Skeletal muscle satellite cell (primary cell): ENCODE measurements around the gene GSK3B.
A peak's percentile ranks its signal among the peaks of the same experiment; 100 is the strongest.
"Not testable (repeated sequence)": the region's sequence is repeated elsewhere in the genome, so short reads cannot be mapped to it uniquely, and the experiment has no call there.

Source experiments
- H3K27me3 ChIP-seq: 2 replicates; pipeline ENCODE4 v1.7.0; 2013; ENCODE audit warnings: low read length; ENCODE audit not compliant: control insufficient read depth, insufficient read depth
- H3K36me3 ChIP-seq: 2 replicates; pipeline ENCODE4 v1.7.0; 2013; ENCODE audit warnings: mild to moderate bottlenecking, control low read depth, low read length; ENCODE audit not compliant: insufficient read depth
- H3K4me1 ChIP-seq: 2 replicates; pipeline ENCODE4 v1.7.0; 2013; ENCODE audit warnings: low read length; ENCODE audit not compliant: control insufficient read depth, insufficient read depth
- H3K4me2 ChIP-seq: 2 replicates; pipeline ENCODE4 v1.7.0; 2013; ENCODE audit warnings: mild to moderate bottlenecking, low read length
- H3K4me3 ChIP-seq: 2 replicates; pipeline ENCODE4 v1.7.0; 2013; ENCODE audit warnings: low read length
- H3K9ac ChIP-seq: 2 replicates; pipeline ENCODE4 v1.7.0; 2013; ENCODE audit warnings: mild to moderate bottlenecking, low read depth, low read length, moderate library complexity
- H3K9me3 ChIP-seq: replicated peaks from 2 replicates; pipeline ENCODE4 v1.7.0; 2013; ENCODE audit warnings: mild to moderate bottlenecking, control low read depth, low read length

The GSK3B gene

GRCh38 chr3:119891944-119892721, 202.1 kb downstream of the GSK3B start:
- Histone ChIP-seq H3K27me3 (no peaks in the 10 kb centered on the region), H3K4me2 (peak overlapping the region; percentile 58), H3K4me1 (no peaks in the 10 kb centered on the region), H3K9ac (peak overlapping the region; percentile 14), H3K36me3 (peaks cover 18% of the 10 kb centered on the region), H3K4me3 (no peak overlapping the region), H3K9me3 (no peaks in the 10 kb centered on the region)

- not testable (repeated sequence) for H3K9ac ChIP-seq, H3K27me3 ChIP-seq, H3K4me1 ChIP-seq, H3K4me2 ChIP-seq, H3K4me3 ChIP-seq, H3K9me3 ChIP-seq
- H3K36me3 ChIP-seq, result peaks cover 13% of the 10 kb centered on the region
Observed at GRCh38 chr3:119888681-119889080, 205.6 kb downstream of the GSK3B start.

- H3K9me3 ChIP-seq, result no peaks in the 10 kb centered on the region
- H3K4me2 ChIP-seq, result no peak overlapping the region
- peaks cover 4% of the 10 kb centered on the region for H3K4me1 ChIP-seq
- H3K27me3 ChIP-seq, result no peaks in the 10 kb centered on the region
- no peak overlapping the region for H3K9ac ChIP-seq
- H3K4me3 ChIP-seq, result no peak overlapping the region
- peaks cover 13% of the 10 kb centered on the region for H3K36me3 ChIP-seq
Observed at GRCh38 chr3:119885746-119886530, 208.3 kb downstream of the GSK3B start.

- Histone ChIP-seq H3K9ac (no peak overlapping the region), H3K27me3 (no peaks in the 10 kb centered on the region), H3K4me2 (no peak overlapping the region), H3K36me3 (peaks cover 9% of the 10 kb centered on the region), H3K9me3 (no peaks in the 10 kb centered on the region), H3K4me1 (peaks cover 4% of the 10 kb centered on the region), H3K4me3 (no peak overlapping the region)
Observed at GRCh38 chr3:119884161-119884557, 210.1 kb downstream of the GSK3B start.

- no peak overlapping the region for H3K4me3 ChIP-seq
- H3K9me3 ChIP-seq, result no peaks in the 10 kb centered on the region
- H3K4me2 ChIP-seq, result no peak overlapping the region
- H3K9ac ChIP-seq, result no peak overlapping the region
- peaks cover 4% of the 10 kb centered on the region for H3K36me3 ChIP-seq
- H3K4me1 ChIP-seq, result peaks cover 4% of the 10 kb centered on the region
- no peaks in the 10 kb centered on the region for H3K27me3 ChIP-seq
Observed at GRCh38 chr3:119883461-119884160, 210.6 kb downstream of the GSK3B start.

- H3K36me3 ChIP-seq, result peaks cover 12% of the 10 kb centered on the region
Observed at GRCh38 chr3:119880966-119881365, 213.3 kb downstream of the GSK3B start.

GRCh38 chr3:119873646-119874045, 220.6 kb downstream of the GSK3B start:
- Histone ChIP-seq H3K4me1 (no peaks in the 10 kb centered on the region), H3K9me3 (no peaks in the 10 kb centered on the region), H3K4me3 (no peak overlapping the region), H3K4me2 (no peak overlapping the region), H3K27me3 (no peaks in the 10 kb centered on the region), H3K36me3 (peaks cover 13% of the 10 kb centered on the region), H3K9ac (no peak overlapping the region)

More at GRCh38 chr3:119880966-119881365, 213.3 kb downstream of the GSK3B start:
- Histone ChIP-seq H3K9ac (no peak overlapping the region), H3K4me1 (no peaks in the 10 kb centered on the region), H3K9me3 (no peaks in the 10 kb centered on the region), H3K4me3 (no peak overlapping the region), H3K27me3 (no peaks in the 10 kb centered on the region), H3K4me2 (no peak overlapping the region)

DNA sequence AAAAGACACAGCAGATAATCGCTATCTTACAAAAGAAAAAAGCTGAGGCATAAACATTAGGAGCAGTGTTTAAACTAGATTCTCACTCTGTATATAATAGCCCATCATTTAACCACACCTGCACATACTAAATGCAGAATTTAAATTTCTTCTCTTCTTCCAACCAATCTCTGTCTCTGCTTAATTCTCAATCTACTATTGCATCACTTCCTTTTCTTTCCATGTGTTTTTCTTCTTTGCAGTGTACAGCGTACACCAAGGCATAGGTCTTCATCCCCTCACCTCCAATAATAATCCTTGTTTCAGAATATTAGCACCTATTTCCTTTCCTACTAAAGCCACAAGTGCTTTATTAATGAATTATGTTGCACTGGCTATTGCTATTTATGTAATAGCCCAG, 221.5 kb downstream of the GSK3B start:
- no peak overlapping the region for H3K4me3 ChIP-seq
- peaks cover 9% of the 10 kb centered on the region for H3K36me3 ChIP-seq
- no peaks in the 10 kb centered on the region for H3K27me3 ChIP-seq
- no peaks in the 10 kb centered on the region for H3K9me3 ChIP-seq
- H3K4me1 ChIP-seq, result no peaks in the 10 kb centered on the region
- no peak overlapping the region for H3K4me2 ChIP-seq
- no peak overlapping the region for H3K9ac ChIP-seq

DNA sequence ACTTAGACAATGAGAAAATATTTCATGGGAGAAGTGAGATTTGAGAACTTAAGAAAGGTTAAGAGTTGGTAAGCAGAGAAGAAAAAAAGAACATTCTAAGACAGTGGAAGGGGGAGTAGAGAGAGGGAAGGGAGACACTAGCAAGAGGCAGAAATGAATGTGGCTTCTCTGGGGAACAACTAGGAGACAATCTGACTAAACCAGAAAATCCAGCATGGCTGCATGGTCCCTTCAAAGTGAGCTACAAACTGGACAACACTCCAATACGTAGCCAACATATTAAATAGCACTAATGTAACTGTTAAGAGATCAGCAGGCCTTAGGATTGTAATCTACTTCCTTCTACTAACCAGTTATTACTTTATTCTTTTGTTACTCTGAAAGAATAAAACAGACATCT, 222.7 kb downstream of the GSK3B start:
- Histone ChIP-seq H3K4me2 (no peak overlapping the region), H3K36me3 (peaks cover 6% of the 10 kb centered on the region), H3K9me3 (no peaks in the 10 kb centered on the region), H3K9ac (no peak overlapping the region), H3K4me1 (no peaks in the 10 kb centered on the region), H3K4me3 (no peak overlapping the region), H3K27me3 (no peaks in the 10 kb centered on the region)

GRCh38 chr3:119870512-119870911, 223.7 kb downstream of the GSK3B start:
- Histone ChIP-seq H3K4me3 (no peak overlapping the region), H3K36me3 (peaks cover 7% of the 10 kb centered on the region), H3K9me3 (no peaks in the 10 kb centered on the region), H3K4me1 (no peaks in the 10 kb centered on the region), H3K9ac (no peak overlapping the region), H3K27me3 (no peaks in the 10 kb centered on the region), H3K4me2 (no peak overlapping the region)

DNA sequence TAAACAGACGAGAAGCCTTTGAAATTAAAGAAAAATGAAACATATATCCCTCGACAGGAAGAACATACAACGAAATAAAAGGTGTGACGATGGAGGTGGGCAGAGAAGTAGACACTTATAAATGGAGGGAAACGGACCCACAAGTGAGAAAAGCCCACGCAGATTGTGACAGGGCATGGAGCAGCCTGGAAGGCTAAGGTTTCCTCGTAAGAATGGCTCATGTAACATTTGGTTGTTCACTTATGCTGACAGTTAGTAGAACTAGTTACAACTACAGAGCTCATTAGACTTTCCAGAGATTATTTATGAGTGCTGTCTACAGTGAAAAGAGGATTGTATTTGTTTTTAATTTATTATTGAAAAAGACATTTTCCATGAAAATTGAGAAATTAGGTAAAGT, 229.8 kb downstream of the GSK3B start:
- Histone ChIP-seq H3K4me2 (no peak overlapping the region), H3K9me3 (no peaks in the 10 kb centered on the region), H3K4me1 (no peaks in the 10 kb centered on the region), H3K9ac (no peak overlapping the region), H3K27me3 (no peaks in the 10 kb centered on the region), H3K36me3 (peaks cover 20% of the 10 kb centered on the region), H3K4me3 (no peak overlapping the region)
